NOMO-1 (cell line): ENCODE results near the gene SLC39A12.
"Not testable (repeated sequence)": the region's sequence is repeated elsewhere in the genome, so short reads cannot be mapped to it uniquely, and the experiment has no call there.

Experiments
- DNase-seq, 2 experiments: peaks; one replicate each; lab custom pipeline; 2025; ENCODE audit not compliant: unreplicated experiment in 2 of 2; lab: John Stamatoyannopoulos, UW

The SLC39A12 gene

DNA sequence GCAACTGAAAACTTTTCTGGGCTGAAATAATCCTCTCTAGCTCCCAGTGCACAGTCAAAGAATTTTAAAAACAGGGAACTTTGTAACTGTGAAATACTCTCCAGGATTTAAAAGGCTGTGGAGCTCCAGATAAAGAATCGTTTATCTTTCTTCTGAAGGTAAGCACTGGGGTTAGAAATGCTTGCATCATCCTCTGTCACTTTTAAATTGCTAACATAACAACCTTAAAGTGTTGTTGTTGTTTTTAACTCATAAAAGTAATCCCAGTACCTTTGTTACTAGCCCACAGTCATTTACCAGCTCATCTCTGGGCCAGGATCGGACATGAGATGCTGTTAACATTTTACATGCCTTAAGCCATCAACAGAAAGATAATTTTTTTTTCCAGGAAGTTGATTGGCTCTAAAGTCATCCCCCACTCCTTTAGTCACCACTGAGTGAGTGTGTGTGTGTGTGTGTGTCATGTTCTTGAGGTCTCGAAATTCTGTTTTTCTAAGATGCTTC is at the start of gene SLC39A12:
TSS of gene SLC39A12 (plus strand) at position 51 of the 504 bp plus-strand sequence. CDS start 1,359 bp downstream, outside the sequence.
- no peak for DNase-seq

DNA sequence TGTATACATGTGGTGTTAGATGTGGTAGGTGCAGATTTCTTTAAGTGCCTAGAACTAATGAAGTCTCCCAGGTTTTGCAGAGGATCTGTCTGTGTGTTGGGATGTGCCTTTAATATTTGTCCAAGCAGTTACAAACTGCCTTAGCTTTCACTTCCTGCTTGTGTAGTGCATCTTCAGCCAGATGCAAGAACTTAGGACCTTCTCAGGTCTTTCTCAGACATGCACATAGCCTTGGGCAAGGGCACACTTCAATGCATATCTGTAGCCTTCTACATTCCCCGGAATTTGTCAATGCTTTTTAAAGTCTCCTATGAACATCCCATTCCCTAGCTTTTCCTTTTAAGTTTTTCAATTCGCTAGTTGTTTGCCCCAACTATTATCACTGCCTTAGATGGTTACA is 47.2 kb upstream of the SLC39A12 start:
- peak in 1 of 2 experiments; percentile 53 for DNase-seq

DNA sequence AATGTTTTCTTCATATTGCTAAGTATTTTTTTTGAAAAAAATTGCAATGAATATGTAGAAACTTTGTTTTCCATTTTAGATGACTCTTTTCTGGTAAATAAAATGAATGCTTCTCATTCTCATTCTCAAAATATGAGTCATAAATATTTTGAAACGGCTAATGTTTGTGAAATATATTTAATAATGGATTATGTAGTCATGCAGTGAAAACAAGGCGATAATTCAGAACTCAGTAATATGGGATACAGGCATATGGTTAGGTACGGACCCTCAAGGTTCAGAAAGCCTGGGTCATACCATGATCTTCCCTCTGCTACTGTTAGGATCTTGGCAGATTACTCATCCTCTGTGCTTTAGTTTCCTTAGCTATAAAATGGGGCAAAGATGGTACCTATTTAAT is 46.2 kb upstream of the SLC39A12 start:
- no peak for DNase-seq

DNA sequence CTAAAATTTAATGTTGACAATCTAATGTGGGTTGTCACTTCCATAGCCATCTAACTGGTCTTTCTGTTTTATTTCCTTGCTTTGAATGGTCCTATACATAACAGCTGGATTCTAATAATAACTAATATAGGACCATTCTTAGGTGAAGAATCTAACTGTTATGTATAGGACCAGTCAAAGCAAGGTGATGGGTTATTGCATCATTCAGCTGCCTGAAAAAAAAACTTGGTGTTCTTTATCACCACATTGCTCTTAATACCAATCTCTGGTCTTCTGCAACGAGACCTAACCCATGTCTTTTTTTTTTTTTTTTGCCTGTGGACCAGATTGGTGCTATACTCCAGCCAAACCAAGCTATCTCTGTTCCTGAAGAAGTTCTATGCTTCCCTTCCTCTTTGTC is 45.7 kb upstream of the SLC39A12 start:
- no peak for DNase-seq

DNA sequence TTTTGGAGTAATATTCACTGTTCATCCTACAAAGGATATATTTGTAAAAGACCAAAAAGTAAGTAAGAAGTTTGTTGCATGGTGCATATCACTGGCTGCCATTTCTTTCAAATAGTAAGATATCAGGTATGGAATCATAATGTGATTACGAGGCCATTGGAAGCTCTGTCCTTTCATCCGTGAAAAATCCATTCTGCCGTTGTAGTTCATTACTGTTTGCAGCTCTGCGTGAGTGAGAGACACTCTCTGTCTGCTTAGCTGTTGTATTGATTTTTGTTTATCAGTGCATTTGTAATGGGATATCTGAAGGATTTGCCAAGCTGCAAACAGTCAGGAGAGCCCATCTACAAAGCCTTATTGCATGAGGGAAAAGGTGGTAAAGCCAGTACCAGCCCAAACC is 44.1 kb upstream of the SLC39A12 start:
- no peak for DNase-seq

DNA sequence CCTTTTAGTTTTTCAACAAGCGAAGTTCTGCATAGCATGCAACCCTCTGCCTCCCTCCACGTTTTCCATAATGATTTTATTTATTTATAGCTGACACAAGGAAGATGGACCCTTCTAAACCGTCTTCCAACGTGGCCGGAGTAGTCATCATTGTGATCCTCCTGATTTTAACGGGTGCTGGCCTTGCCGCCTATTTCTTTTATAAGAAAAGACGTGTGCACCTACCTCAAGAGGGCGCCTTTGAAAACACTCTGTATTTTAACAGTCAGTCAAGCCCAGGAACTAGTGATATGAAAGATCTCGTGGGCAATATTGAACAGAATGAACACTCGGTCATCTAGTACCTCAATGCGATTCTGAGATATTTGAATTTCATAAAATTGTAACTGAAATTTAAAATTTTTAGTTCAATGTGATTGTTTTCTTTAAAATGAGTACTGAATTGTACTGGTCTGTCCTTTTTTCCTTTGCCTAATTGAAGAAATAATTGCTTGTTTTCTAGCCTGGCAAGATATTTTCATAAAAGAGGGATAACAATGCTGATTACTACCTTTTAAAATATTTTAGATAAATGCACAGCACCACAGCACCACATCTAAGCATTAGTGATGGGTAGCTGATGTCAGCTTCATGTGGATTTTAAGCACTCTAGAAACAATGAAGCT is 41.5 kb upstream of the SLC39A12 start:
- DNase-seq, result peak; percentile 37 to 76

DNA sequence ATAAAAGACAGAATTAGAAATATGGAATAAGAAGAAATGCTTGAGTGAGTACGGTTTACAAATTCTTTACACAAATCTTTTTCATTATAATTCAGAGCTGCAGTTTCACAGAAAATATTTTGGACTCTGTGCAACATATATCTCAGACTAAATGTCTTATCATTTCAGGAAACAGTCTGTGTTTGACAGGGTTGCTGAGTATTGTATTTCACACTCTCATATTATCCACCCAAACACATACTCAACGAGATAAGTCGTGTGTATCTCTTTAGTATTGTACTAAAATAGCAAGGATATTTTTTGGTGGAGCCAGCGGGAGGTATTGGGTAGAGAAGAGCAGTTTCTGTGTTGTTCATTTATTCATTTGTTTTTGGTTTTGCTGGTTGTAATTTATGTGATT is 39.0 kb upstream of the SLC39A12 start:
- no peak for DNase-seq

DNA sequence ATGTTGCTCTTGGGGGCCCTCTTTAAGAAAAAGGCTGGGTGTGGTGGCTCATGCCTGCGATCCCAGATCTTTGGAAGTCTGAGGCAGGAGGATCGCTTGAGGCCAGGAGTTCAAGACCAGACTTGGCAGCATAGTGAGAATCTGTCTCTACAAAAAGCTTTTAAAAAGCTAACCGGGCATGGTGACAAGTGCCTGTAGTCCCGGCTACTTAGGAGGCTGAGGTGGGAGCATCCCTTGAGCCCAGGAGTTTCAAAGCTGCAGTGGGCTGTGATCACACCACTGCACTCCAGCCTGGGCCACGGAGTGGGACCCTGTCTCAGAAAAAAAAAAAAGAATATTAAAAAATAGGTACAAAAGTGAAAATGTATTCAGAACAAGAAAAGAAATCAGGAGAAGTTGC is 38.1 kb upstream of the SLC39A12 start:
- DNase-seq, result no peak

DNA sequence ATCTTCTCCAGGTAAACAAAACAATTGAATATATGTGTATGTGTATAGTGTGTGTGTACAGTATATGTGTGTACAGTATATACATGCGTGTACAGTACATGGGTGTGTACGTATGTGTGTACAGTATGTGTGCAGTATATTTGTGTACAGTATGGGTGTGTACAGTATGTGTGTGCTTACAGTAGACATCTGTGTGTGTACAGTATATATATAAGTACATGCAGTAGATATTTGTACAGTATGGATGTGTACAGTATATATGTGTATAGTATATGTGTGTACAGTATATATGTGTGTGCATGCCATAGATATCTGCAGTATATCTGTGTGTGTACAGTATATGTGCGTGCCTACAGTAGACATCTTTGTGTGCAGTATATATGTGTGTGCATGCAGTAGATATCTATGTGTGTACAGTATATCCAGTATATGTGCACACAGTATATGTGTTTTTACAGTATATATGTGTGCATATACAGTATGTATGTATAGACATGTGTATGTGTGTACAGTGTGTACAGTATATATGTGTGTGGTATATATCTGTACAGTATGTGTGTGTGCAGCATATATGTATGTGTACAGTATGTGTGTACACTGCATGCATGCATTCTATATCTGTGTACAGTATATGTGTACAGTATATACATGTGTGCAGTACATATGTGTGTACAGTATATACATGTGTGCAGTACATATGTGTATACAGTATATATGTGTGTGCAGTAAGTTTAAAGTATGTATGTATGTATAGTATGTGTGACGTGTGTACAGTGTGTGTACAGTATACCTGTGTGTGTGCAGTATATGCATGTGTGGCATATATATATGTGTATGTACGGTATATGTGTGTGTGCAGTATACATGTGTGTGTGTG is 37.3 kb upstream of the SLC39A12 start:
- no peak for DNase-seq

DNA sequence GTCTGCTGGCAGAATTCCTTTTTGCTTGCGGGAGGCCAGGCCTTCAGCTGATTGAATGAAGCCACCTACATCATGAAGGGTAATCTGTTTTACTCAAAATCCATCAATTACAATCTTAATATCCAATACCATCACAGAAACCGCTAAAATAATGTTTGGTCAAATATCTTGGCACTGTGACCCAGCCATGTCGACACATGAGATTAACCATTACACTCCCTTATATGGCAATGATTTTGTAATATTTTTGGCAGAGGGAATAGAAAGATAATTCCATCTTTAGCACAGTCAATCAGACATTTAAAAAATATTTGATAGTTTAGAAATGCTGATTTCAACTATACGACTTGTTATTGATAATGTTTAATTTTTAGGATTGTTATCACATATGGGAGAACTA is 36.5 kb upstream of the SLC39A12 start:
- DNase-seq, result no peak

DNA sequence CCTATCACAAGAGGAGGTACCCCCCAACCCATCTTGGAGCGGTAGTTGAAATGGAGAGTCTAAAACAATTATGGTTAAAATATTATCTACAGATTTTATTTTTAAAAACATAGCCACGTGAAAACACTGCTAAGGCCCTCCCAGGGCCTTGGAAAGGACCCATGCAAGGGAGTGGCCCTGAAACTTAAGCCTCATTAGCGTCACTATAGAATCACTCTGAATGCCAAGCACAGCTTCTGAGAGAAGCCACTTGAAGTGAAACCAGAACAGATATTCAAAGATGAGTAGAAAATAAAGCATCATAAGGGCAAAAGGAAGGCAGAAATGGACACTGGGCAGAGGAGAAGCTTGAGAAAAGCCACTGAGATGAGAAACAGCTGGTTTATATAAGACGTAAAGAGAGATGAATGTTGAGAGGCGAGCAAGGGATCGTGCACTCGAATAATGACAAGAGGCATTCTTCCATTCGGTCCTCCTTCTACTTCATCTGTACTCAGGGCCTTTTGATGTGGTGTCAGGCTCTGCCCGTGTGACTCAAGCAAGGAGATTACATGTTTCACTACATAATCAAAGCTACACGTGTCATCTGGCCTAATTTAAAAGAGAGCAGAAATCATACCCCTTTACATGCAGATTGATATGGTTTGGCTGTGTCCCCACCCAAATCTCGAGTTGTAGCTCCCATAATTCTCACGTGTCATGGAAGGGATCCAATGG is 33.4 kb upstream of the SLC39A12 start:
- DNase-seq, result no peak

DNA sequence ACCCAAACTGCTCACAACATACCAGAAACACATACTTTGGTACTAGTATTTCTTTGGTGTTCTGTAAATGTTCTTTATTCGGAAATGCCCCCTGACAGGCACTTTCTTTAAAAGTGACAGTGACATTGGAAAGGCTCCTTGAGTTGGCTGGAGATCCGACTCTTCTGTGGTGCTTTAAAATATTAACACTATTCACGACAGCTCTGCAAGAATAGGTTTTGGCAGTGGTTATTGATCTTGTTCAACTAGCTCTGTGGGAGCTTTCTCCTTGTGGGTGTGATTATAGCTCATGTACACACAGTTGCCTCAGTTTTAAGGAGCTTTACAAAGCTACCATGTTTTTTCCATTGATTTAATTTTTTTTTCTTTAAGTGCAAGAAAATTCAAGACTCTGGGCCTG is 30.3 kb upstream of the SLC39A12 start:
- DNase-seq, result no peak

DNA sequence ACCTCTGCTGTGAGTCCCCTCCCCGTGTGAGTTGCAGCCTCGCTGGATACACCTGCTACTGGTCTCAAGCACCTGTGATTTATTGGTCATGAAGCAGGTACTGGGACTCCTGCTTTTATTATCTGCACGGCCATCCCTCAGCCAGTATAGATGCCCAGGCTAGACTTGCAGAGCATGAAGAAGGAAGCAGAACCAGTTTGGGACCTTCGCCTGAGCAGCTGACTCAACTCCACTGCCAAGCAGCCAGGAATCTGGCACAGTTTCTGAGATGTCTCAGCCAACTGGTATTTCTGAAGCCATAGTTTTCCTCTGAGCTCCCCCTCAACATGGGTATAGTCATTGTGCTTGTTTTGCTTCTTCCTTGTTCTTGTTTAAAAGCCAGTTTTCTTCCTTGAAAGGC is 28.0 kb upstream of the SLC39A12 start:
- DNase-seq, result no peak

DNA sequence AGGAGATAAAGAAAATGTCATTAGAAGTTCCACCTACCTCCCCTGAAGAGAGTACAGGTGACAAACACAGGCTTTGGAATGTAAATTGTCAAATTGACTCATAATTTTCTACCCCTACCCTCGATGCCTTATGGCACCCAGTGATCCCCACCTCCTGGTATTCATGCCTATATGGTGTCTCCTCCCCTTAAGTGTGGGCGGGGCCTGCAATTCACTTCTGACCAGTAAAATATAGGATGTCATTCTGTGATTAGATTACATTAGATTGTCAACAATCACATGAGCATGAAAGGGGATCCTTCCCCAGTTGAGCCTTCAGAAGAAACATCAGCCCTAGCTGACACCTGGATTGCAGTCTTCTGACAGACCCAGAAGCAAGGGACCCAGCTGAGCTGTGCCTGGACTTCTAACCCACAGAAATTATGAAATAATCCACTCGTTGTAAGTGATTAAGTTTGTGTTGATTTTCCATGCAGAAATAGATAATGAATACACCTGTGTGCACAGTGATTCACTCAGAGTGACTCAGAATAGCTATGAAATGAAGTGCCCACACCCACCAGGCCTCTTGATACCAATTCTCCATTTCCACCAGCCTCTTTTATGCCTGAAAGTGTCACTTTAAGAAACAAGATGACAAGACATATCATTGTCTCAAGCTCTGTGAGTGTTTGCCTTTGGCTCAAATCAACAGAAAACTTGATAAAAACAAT is 8.5 kb upstream of the SLC39A12 start:
- DNase-seq, result no peak

DNA sequence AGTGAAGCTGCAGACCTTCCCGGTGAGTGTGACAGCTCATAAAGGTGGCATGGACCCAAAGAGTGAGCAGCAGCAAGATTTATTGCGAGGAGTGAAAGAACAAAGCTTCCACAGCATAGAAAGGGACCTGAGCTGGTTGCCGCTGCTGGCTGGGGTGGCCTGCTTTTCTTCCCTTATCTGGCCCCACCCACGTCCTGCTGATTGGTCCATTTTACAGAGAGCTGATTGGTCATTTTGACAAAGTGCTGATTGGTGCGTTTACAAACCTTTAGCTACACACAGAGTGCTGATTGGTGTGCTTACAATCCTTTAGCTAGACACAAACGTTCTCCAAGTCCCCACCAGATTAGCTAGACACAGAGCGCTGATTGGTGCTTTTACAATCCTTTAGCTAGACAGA is 1.4 kb upstream of the SLC39A12 start:
- DNase-seq, result not testable (repeated sequence)

DNA sequence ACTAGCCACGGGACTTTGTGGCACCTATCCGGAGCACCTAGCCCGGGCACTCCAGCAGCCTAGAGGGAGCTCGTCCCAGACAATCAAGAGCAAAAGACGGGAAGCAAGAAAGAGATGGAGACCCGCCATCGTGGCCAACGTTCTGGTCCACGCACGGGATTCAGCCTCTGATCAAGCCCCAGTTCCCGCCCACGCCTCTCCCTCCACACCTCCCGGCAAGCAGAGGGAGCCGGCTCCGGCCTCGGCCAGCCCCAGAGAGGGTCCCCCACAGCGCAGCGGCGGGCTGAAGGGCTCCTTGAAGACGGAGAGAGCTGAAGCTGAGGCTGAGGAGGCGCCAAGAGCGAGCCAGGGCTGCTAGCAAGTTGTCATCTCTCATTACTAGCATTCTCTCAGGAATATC is 992 bp upstream of the SLC39A12 start:
- no peak for DNase-seq

DNA sequence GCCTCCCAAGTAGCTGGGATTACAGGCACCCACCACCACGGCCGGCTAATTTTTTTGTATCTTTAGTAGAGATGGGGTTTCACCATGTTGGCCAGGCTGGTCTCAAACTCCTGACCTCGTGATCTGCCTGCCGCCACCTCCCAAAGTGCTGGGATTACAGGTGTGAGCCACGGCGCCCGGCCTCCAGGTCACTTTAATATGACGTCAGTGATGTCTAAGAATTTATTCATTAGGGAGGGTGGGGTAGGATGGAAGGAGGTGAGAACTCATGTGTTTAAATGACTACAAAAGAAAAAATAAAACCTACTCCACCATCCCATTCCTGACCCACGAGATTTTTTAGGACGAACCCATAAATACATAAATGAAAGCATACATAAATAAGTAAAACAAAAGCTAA is 2.7 kb downstream of the SLC39A12 start:
- not testable (repeated sequence) for DNase-seq

DNA sequence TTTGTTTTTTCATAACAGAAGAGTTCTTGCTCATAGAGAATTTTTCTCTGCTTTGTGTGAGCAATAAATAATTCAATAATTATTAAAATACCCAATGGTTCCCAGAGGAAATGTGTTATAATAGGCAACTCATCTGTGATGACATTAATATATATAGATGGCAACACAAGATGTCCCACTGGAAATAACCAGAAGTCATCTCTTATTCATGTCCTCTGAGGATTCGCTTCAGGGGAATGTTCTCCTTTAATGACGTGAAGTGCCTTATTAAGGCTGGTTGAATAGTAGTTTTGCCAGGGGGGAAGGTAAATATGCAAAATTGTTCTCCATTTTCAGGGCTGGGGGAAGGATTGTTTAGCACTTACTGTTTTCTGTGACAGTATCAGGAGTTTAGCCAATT is 3.1 kb downstream of the SLC39A12 start:
- no peak for DNase-seq

DNA sequence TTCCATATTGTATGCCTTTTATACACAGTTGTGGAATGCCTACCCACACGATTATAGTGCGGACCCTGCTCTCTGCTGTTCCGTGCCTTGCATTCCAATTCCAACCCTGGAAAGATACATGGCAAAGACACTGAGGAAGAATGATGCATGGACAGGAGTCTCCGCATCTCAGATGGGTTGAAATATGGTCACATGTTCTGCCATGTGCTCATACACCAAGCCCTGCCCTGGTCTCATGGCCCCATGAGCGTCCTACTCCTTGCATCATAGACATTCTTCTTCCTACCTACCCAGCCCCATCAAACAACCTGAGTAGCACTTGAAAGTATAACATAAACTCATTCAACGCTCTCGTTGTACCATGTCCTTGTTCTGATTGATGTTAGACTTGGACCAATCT is 6.3 kb downstream of the SLC39A12 start:
- no peak for DNase-seq

DNA sequence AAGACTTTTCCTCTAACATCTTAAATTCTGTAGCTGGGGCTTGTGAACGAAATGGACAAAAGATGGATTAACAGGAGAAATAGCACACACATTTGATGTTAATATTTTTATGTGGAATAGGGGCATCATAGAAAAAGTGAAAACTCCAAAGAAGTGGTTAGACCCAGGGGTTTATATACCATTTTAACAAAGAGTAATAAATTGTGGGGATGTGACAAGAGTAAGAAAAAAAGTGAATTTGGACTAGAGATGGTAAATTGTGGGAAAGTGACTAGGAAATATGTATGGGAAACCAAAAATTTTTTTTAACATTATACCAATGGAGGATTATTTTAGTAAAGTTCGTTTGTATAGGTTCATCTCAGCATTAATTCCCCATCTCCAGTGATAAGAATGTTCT is 8.2 kb downstream of the SLC39A12 start:
- no peak for DNase-seq
